Limb (tissue), 2 donors: ENCODE data around the gene TMEM150C.
"Not testable (repeated sequence)": the region's sequence is repeated elsewhere in the genome, so short reads cannot be mapped to it uniquely, and the experiment has no call there.

ENCODE experiments used
- DNase-seq, 2 donors: peaks; one replicate each; pipeline ENCODE4 v3.0.0-alpha.2; 2016; ENCODE audit errors: extremely low spot score in 2 of 2

TMEM150C gene

DNA sequence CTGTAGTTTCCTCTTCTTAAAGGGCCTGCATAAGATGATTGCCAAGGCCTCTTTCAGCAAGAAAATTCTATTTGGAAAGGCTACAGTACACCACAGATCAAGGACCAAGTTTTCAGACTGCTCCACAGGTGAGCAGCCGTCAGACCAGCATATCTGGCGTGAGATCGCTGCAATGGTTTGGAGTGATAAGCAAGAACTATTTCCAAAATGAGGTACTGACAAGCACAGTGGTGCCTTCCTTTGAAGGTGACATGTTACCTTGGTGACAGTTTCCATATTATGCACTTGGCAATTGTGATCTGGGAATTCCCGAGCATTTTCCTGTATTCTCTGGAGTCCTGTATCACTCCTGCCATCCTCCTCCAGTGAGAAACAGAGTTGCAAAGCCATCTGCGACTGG, 7.3 kb upstream of the TMEM150C start:
- no peak for DNase-seq

DNA sequence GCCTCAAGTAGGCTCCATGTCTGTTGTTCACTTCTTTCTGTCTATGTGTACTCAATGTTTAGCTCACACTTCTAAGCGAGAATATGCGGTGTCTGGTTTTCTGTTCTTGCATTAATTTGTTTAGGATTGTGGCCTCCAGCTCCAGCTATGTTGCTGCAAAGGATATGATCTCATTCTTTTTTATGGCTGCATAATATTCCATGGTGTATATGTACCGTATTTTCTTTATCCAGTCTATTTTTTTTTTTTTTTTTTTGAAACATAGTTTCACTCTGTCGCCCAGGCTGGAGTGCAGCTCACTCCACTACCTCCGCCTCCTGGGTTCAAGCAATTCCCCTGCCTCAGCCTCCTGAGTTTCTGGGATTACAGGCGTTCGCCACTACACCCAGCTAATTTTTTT, 5.7 kb upstream of the TMEM150C start:
- DNase-seq = no peak

DNA sequence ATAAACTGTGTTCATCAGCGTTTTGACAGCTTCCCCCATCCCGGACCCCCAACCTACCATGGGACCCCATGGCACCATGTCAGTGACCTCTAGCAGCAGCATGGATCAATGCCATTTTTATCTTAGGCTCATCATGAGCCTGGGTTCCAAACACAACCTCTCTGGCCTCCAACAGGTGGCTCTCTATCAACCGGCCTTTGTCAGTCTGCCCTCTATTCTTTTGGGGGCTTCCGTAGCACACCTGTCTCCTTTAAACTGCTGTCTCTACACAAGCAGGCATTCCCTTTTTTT, 721 bp upstream of the TMEM150C start:
- no peak for DNase-seq

DNA sequence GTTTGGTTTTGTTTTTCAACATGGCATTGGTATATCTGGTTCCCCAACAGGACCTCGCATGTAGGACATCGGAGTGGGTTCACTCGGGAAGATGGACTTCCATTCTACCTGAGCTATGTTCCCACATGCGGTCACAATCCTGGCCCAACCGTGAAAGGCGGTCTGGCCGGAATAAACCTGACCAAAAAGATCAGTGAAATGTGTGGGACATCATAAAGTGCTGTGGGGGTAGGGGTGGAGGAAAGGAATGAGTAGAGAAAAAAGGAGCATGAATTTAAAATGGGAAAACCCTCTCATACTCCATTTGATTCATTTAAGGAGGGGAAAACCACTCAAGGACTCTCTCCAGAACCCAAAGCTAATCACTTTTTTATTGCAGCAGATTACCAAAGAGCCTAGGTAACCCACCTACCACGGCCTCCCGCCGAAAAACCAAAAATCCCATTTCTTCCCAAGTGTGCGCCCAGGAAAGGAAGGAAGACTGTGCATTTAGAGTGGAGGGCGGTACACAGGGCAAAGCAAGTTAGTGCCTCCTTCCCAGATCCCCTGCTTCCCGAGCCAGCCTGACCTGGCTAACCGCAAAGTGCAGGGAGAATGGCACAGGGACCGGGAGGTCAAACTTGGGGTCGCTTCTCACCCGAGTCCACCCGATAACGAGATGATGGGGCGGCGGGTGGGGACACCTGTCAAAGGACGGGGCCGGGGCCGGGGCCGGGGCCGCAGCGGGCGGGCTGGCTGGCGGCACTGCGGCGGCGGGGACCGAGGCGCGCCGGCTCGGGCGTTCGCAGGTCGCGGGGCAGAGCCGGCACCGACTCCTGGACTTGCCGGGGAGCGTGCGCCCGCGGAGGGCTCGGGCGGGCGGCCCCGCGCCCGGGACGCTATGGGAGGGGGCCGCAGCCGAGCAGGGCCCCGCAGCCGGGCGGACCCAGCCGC, 669 bp downstream of the TMEM150C start:
- DNase-seq = peak in 1 of 2 donors; percentile 56

DNA sequence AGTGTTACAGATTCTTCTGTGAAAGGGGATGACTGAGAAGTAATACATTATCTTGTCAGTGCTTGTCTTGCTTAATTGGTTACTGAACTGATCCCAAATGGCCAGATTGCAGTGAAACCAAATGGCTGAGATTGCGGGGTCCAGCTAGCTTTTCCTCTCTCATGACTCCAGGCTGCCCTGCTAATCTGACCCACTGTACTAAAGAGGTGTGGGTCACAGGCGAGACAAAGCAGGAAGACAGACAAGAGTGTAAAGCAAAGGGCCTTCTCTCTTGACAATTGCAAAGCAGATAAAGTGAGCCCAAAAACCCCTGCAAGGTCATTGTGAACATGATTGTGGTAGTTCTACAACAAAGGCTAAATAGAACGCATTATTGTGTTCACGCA, 2.1 kb downstream of the TMEM150C start:
- DNase-seq = no peak

DNA sequence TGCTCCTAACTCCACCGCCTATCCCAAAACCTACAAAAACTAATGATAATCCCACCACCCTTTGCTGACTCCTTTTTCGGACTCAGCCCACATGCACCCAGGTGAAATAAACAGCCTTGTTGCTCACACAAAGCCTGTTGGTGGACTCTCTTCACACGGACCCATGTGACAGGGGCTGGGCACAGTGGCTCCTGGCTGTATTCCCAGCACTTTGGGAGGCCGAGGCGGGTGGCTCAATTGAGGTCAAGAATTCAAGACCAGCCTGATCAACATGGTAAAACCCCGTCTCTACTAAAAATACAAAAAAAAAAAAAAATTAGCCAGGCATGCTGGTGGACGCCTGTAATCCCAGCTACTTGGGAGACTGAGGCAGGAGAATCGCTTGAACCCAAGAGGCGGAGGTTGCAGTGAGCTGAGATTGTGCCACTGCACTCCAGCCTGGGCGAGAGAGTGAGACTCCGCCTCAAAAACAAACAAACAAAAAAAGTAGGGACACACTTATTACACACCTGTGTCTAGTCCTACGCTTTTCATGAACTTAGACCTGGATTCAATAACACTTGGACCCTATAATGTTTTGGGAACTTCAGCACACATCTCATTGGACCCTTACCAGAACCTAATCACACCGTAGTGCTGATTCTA, 2.6 kb downstream of the TMEM150C start:
- DNase-seq = not testable (repeated sequence)

DNA sequence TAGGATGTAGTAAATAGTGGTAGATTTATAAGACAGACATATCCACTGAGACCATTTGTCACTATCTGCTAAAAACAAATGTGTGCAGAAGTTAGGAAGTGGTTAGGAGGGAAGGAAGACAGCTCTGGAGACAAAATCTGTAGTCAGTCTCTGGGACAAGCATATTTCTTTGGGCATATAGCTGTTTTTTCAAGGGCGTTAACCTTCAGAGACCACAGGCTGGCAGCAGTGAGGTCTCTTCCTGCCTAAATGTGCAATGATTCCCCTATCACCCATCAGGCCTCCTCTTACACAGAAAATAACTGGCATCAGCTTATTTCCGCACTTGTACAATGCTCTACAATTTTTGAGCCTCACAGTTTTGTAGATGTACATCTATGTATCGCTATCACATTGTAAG, 6.5 kb downstream of the TMEM150C start:
- no peak for DNase-seq

DNA sequence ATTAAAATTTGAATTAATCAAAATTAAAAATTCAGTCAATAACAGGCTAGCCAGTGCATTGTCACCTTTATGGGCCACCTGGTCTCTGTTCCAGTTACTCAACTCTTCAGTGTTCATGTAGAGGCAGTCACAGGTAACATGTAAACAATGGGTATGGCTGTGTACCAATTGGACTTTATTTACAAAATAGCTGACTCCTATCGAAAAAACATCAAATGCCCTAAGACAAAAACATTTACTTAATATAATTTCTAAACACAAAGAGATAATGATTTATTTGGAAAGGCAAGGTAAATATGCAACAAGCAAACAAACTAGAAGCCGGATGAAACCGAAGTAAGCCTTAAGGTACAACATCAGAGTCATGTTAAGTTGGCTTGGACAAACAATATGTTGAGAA, 8.8 kb downstream of the TMEM150C start:
- DNase-seq = no peak

DNA sequence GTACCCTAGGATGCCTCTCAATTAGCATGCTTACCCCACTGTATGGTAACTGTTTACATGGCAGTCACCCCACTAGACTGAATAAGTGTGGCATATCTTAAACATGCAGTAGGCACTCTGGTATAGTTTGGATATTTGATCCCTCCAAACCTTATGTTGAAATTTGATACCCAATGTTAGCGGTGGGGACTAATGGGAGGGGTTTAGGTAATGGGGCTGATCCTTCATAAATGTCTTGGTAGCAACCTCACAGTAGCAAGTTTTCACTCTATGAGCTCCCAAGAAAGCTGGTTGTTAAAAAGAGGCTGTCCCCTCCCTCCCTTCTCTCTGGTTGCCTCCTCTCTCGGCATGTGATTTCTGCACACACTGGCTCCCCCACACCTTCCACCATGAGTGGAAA, 10.1 kb downstream of the TMEM150C start:
- no peak for DNase-seq

DNA sequence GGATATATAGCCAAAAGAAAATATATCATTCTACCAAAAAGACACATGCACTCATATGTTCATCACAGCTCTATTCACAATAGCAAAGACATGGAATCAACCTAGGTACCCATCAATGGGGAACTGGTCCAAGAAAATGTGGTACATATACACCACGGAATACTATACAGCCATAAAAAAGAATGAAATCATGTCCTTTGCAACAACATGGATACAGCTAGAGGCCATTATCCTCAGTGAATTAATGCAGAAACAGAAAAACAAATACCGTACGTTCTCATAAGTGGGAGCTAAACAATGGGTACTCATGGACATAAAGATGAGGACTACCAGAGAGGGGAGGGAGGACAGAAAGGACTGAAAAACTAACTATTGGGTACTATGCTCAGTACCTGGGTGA, 13.9 kb downstream of the TMEM150C start:
- not testable (repeated sequence) for DNase-seq

DNA sequence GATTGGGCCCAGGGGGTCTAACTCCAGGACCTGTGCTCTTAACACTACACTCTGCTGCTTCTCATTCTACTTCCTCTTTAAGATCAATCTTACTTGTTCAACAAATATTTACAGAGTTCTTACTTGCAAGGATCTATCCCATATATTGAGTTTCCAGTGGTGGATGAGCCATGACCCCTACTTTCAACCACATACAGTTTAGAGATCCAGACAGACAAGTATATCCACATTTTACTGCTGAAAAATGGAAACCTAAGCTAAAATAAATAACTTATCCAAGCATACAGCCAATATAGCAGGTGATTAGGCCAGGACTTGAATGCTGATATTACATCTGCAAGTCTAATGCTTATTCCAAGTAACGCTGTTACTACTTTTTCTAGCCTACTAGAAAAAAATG, 18.7 kb downstream of the TMEM150C start:
- no peak for DNase-seq

DNA sequence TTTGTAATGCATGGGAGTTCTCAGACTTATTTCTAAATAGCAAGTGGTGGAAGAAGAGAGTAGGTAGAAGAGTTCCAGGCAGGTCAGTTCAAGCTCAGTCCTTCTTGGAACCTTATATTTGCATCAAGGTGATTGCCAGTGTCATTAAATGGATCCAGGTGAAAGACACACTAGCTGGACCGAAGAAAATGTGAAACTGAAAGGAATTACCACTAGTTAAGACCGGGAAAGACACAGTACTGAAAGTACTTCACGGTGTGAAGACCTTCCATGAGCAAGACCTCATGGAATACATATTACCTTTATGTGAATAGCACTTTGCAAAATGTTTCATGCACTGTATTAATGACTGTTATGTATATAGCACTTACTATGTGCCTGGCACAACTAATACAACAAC, 19.1 kb downstream of the TMEM150C start:
- no peak for DNase-seq

DNA sequence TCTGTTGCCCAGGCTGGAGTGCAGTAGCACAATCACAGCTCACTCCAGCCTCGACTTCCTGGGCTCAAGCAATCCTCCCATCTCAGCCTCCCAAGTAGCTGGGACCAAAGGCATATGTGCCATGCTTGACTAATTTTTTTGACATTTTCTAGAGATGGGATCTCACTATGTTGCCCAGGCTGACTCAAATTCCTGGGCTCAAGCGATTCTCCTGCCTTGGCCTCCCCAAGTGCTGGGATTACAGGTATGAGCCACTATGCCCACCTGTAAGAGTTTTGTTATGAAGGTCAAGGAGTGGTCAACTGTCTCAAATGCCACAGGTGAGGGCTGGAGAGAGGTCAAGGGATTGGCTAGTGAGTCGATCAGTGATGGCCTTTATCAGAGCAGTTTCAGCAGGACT, 32.5 kb downstream of the TMEM150C start:
- DNase-seq = no peak

DNA sequence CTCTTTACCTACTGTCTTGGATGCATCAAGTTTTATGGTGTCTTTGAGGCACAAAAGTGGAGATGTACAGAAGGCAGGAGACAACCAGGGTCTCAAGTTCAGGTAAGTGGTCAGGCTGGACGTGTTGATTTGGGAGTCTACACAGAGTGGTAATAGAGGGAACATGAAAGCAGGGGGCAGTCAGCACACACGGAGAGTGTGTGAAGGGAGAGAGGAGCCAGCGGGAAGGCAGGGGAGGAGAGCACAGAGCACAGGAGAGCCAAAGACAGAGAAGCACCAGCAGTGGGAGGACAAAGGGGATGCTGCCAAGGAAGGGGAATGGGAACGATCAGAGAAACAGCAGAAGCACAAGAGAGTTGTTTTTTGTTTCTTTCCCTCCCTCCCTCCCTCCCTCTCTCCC, 32.9 kb downstream of the TMEM150C start:
- DNase-seq = no peak

DNA sequence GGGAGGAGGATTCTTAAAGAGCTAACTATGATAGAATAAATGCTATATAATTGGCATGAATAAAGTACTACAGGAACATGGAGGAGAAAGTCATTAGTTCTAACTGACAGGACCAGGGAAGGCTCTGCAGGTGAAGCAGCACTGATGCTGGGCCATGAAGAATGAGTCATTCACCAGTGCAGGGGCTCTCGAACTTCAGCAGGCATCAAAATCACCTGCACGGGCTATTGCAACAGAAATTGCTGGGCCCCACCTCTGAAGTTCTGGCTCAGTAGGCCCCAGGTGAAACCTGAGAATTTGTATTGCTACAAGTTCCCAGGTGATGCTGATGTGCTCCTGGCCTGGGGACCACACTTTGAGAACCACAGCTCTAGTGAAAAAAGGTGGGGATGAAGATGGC, 33.7 kb downstream of the TMEM150C start:
- no peak for DNase-seq

DNA sequence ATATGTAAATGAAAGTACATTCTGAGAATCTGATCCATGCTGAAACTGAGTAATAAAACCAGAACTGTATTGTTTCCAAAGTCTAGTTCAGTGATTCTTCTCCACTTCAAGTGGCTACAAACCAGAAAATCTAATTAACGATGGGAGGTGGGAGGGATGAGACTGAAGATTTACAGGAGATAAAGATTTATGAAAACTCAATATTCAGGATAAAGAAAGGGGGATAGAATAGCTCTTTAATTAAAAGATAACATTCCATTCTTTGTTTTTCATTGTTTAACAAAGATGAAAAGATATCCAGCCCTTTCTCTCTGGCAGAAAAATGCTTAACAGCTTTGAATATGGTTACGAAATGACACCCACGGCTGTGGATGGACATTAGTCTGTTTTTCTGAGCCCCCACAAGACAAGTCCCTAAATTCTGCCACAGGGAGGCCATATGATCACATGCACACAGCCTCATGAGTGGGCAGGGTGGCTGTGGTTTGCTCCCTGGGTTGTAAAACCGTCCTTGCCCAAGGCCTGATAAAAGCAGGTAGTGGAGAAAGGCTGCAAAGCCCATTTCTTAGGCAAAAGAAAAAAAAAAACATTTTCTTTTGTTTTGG, 36.4 kb downstream of the TMEM150C start:
- no peak for DNase-seq

DNA sequence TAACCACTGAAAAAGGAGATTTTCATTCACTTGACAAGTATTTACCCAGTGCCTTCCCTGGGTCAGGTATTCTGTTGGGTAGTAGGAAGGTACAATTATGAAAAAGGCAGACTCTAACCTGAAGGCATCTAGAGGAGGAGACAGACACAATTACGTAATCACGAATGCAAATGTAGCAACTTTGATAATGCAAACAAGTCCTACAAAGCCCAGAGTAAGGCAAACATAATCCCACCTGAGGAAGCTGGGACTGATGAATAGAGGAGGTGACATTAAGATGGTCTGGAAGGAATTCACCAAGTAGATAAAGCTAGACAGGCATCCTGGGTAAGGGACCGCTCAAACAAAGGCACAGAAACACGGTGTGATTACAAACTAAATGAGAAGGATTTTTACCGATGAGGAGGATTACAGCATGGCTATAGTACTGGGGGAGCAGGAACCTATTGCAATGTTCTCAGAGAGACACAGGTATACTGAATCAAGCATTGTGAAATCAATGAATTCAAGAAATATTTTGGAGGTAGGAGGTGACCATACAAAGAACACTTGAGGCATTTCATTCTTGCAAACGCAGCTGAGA, 37.1 kb downstream of the TMEM150C start:
- no peak for DNase-seq

DNA sequence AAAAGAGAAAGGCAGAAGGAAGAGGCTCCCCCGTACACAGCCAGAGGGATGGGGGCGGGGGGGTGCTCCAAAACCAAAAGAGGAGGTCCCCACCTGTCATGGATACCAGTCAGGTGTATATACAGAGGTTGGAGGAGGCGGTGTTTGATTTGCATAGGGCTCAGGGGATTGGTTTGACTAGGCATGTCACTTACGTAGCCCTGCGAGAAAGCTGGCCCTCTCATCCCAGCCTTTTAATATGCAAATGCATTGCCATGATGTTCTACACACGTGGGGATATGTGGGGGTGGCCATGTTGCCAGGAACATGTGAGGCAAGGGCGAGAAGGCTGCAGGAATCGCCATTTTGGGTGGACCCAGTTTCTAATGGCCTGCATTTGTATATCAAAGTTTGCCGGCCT, 38.6 kb downstream of the TMEM150C start:
- no peak for DNase-seq

DNA sequence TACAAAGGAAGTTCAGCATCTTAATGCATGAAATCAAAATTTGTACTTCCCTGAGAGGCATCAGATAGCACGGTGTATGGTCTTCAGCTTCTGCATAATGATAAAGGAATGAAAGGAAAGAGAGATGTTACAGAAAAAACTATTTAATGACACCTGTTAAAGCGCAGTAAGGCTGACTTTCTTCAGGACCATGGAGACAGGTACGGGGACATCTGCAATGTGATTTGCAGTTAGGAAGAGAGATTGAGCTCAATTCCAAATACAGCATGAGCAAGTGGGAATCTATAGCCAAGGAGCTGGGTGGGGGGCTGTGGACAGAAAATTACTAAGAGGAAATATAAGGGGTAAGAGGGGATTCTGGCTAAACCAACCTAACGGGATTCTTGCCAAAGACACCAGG, 39.3 kb downstream of the TMEM150C start:
- DNase-seq = no peak

DNA sequence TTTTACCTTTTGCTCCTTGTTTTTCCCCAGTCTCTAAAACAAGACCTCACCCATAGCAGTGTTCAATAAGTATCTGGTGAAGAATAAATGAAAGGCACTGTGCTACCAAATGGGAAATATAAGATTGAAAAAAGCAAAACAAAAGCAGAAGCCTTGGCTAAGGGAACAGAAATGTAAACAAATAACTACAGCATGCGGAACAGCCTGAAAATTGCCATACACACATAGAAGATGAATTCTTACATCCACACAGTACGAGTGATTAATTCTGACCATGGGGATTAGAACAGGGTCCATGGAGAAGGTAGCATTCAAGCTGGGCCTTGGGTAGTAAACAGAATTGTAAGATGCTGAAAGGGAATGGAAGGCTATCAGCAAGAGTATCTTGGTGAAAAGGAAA, 40.5 kb downstream of the TMEM150C start:
- DNase-seq = no peak

DNA sequence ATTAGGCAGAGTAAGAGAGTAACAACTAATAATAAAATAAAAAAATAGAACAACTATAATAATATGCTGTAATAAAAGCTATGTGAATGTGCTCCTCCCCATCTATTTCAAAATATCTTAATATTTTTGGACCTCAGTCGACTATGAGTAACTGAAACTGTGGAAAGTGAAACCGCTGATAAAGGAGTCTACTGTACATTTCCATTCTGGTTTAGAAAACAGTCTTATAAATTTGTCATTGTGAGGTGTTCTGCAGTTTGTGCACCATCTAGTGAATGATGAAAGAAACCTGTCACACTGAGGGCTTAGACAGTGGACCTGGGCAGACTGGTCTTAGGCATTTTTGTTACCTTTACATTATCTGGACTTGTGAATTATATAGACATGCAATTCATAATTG, 42.0 kb downstream of the TMEM150C start:
- DNase-seq = no peak

DNA sequence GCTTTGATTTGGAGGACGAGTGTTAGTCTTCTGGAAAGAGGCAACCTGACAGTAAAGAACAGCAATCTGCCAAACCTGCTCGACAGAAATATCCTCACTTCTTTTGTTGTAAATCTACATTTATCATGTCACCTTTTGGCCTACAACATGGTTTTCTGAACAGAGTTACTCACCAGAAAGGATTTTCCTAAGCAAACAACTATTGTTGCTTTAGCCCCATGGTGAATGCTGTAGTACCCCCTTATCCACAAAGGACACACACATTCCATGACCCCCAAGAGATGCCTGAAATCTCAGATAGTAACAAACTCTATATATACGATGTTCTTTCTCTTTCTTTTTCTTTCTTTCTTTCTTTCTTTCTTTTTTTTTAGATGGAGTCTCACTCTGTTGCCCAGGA, 42.7 kb downstream of the TMEM150C start:
- DNase-seq = no peak

DNA sequence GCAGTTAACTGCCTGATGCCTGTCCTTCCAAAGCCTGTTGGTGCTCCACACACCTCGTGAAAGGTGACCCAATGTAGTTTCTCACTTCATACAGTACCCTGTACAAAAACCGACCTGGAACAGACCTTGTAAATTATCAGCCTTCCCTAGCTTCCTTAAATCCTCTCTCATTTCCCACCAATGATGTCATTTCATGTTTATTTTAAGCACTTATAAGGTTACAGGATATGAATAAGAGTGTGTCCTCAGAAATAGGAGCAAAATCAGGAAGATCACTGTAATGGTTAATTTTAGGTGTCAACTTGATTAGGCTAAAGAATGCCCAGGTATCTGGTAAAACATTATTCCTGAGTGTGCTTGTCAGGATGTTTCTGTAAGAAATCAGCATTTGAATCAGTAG, 44.7 kb downstream of the TMEM150C start:
- no peak for DNase-seq
